Small intestine (tissue), 7 donors: ENCODE data around the gene ZSCAN10. TPM values are rescaled to one million over a fixed set of nuclear protein-coding genes. Genes with fewer than 3 reads are reported as not detected.
A peak's percentile ranks its signal among the peaks of the same experiment; 100 is the strongest.

Experiments used
- DNase-seq, 2 donors: peaks; one replicate each; pipeline versions ENCODE4 v3.0.0 to v3.0.0-alpha.2; 2013
- FAIRE-seq: peaks from 2 replicates; lab custom pipeline; 2012; peaks lifted over from hg19 to GRCh38; lab: Jason Lieb, UNC
- H3K27ac ChIP-seq, 3 donors: one replicate each; pipeline ENCODE4 v1.5.1; 2013; ENCODE audit warnings: low read length in 2 of 3, mild to moderate bottlenecking in 2 of 3, control low read depth in 1 of 3, inconsistent platforms in 1 of 3, low read depth in 1 of 3, moderate library complexity in 1 of 3
- H3K27me3 ChIP-seq, 3 donors: one replicate each; pipeline ENCODE4 v1.6.1; 2013; ENCODE audit warnings: low read length in 3 of 3, inconsistent platforms in 1 of 3; ENCODE audit not compliant: control insufficient read depth in 3 of 3, insufficient read depth in 3 of 3
- H3K36me3 ChIP-seq, 3 donors: one replicate each; pipeline ENCODE4 v1.6.1; 2013; ENCODE audit warnings: low read length in 3 of 3, inconsistent platforms in 1 of 3, low read depth in 1 of 3, mild to moderate bottlenecking in 1 of 3, moderate library complexity in 1 of 3; ENCODE audit not compliant: control insufficient read depth in 3 of 3, insufficient read depth in 2 of 3
- H3K4me1 ChIP-seq, 3 donors: one replicate each; pipeline ENCODE4 v1.6.1; 2013; ENCODE audit warnings: low read length in 2 of 3, inconsistent platforms in 1 of 3, low read depth in 1 of 3, mild to moderate bottlenecking in 1 of 3, moderate library complexity in 1 of 3; ENCODE audit not compliant: control insufficient read depth in 3 of 3, insufficient read depth in 2 of 3
- H3K4me3 ChIP-seq, 3 donors: one replicate each; pipeline ENCODE4 v1.5.1; 2013; ENCODE audit warnings: low read length in 3 of 3, control low read depth in 1 of 3, inconsistent platforms in 1 of 3, low read depth in 1 of 3, mild to moderate bottlenecking in 1 of 3, moderate library complexity in 1 of 3
- H3K9me3 ChIP-seq, 2 donors: one replicate each; pipeline ENCODE4 v1.6.1; 2013; ENCODE audit warnings: low read depth in 1 of 2, low read length in 1 of 2; ENCODE audit not compliant: control insufficient read depth in 2 of 2, insufficient read depth in 1 of 2
- WGBS, 3 donors: extraction: QIAGEN DNeasy Blood & Tissue Kit; methylation state at CpG; one replicate each; pipeline ENCODE4 v1.1.7; 2013; 5-methylcytosine and 5-hydroxymethylcytosine counted together
- polyA plus RNA-seq, 4 donors: library from polyadenylated mRNA; stranded (reverse) in 3 of 4; unstranded in 1 of 4; fragments of 200-250 nt in 3 of 4; fragments of 120-200 nt in 1 of 4; gene quantifications; one replicate each; pipeline versions ENCODE4 v1.2.1 to v1.2.3, GENCODE V29; 2013
- donor health status: healthy with polysubstance abuse.
- donor health status: control.
- donor health status: control.
- donor health status: Bipolar disorder and iron deficiency.
- donor health status: healthy.

Gene ZSCAN10
- polyA plus RNA-seq, 4 donors: 0.03 to 0.46 TPM; not detected in 2

DNA sequence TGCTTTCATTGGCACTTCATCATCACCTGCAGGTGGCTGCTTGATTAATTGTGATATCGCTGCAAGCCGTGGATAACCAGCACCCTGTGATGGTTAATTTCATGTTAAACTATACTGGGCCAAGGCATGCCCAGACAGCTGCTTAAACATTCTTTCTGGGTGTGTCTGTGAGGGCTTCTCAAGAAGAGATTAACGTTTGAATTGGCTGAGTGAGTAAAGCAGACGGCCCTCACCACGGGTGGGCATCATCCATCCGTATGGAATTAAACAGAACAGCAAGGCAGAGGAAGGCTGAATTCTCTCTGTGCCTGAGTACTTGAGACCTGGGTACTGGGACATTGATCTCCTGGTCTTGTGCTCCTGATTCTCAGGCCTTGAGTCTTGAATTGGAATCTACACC is 28.7 kb upstream of the ZSCAN10 start:
- H3K27me3 ChIP-seq: no peaks in the 10 kb centered on the region
- H3K9me3 ChIP-seq: no peaks in the 10 kb centered on the region
- peaks cover 0 to 32% (median 0%) of the 10 kb centered on the region in 3 donors for H3K36me3 ChIP-seq
- 62 to 73% (median 64%) methylated on average over 6 of the region's 6 CpGs for WGBS, 3 donors
- no peak overlapping the region for H3K4me3 ChIP-seq
- DNase-seq (no peak), FAIRE-seq (no peak)
- H3K4me1 ChIP-seq: peaks cover 0 to 21% (median 0%) of the 10 kb centered on the region in 3 donors
- no peak overlapping the region for H3K27ac ChIP-seq

DNA sequence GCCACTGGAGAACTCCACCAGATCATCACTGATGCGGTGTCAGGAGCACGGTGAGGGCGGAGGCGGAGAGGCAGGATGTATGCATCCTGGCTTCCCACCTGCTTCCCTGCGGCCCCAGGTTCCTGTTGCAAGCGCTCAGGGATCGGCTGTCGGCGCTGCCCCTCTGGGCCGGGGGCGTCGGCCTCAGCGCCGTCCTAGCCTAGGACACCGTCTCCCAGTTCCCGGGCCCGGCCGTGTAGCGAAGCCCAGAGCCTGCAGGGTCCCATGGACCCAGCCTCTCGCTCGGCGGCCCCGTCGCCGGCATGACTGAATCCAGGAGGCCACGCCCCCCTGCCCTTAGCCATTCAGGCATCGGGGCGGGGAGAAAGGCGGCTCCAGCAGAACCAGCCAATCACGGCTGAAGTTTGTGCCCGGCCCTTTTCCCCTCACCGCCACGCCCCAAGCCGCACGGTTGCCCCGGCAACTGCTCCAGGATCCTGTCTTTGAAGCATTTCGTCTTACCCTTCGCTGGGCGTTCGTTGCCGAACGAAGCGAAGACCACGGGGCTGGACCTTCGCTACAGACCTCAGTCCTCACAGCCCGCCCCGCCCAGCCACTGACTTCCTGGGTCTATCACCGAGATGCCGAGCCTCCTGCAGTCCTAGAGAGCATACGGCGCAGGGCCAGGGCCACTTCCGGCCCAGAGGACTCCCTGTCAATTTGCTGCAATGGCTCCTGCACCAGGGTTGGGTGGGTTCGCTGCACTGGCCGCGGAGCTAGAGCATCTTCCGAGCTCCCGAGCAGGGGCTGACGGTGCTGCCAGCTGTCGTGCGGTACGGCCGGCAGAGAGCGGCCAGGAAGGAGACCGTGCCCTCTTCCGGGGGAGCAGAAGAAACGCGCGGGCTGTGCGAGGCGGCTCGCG is 25.1 kb upstream of the ZSCAN10 start:
- FAIRE-seq (no peak), DNase-seq (peak; percentile 97 to 98)
- Histone ChIP-seq H3K4me1 (peaks cover 0 to 14% (median 0%) of the 10 kb centered on the region in 3 donors), H3K9me3 (no peaks in the 10 kb centered on the region), H3K36me3 (peaks cover 0 to 40% (median 0%) of the 10 kb centered on the region in 3 donors), H3K27me3 (no peaks in the 10 kb centered on the region), H3K27ac (peak overlapping the region; percentile 56 to 89 (median 82)), H3K4me3 (peak overlapping the region; percentile 59 to 86 (median 63))
- 0% methylated on average over 61 to 72 of the region's 72 CpGs for WGBS, 3 donors

DNA sequence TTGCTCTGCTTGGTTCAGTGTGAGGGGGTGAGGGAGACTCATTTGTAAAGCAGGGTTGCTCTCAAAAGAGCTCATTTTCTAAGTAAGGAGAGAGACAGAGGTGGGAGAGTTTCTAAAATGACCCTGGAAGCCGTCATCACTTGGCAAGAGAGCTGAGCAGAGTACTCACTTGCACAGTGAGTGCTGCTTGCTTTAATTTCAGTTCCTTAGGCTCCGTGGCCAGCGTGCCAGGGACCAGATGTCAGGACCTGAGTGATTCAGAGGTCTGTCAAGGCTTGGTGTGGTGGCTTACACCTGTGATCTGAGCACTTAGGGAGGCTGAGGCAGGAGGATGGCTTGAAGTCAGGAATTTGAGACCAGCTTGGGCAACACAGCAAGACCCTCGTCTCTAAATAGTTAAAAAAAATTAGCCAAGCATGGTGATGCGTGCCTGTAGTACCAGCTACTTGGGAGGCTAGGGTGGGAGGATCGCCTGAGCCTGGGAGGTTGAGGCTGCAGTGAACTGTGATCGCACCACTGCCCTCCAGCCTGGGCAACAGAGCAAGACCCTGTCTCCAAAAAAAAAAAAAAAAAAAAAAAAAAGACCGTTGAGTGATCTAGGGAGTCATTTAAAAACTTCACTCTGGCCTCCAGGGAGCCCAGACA is 24.0 kb upstream of the ZSCAN10 start:
- Histone ChIP-seq H3K4me1 (peaks cover 0 to 11% (median 0%) of the 10 kb centered on the region in 3 donors), H3K27ac (no peak overlapping the region), H3K36me3 (peaks cover 0 to 44% (median 0%) of the 10 kb centered on the region in 3 donors), H3K4me3 (no peak overlapping the region), H3K27me3 (no peaks in the 10 kb centered on the region), H3K9me3 (no peaks in the 10 kb centered on the region)
- no peak for DNase-seq
- WGBS, 3 donors: 48 to 65% (median 56%) methylated on average over 7 to 8 of the region's 8 CpGs
- no peak for FAIRE-seq

DNA sequence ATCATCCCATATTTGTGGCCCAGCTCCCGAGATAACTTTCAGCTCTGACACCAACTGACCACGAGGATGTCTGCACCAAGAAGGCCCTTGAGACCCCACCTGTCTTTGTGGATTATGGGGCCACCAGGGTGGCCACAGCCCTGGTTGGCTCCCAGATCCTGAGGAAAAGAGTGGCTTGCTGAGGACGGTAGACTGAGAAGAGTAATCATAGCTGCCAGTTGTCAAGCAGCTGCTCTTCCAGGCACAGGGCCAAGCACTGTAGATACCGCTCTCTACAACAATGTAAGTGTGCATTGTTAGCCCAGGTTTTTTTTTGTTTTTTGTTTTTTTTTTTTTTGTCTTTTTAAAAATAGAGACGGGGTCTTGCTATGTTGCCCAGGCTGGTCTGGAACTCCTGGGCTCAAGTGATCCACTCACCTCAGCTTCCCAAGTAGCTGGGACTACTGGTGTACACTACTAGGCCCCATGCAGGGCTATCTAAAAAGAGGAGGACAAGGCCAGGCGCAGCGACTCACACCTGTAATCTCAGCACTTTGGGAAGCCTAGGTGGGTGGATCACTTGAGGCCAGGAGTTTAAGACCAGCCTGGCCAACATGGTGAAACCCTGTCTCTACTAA is 22.9 kb upstream of the ZSCAN10 start:
- no peak for FAIRE-seq
- no peaks in the 10 kb centered on the region for H3K27me3 ChIP-seq
- no peaks in the 10 kb centered on the region for H3K9me3 ChIP-seq
- H3K4me3 ChIP-seq: no peak overlapping the region
- H3K36me3 ChIP-seq: peaks cover 0 to 50% (median 0%) of the 10 kb centered on the region in 3 donors
- H3K27ac ChIP-seq: no peak overlapping the region
- H3K4me1 ChIP-seq: peaks cover 0 to 11% (median 0%) of the 10 kb centered on the region in 3 donors
- no peak for DNase-seq
- 31 to 67% (median 49%) methylated on average over 7 of the region's 7 CpGs for WGBS, 3 donors

DNA sequence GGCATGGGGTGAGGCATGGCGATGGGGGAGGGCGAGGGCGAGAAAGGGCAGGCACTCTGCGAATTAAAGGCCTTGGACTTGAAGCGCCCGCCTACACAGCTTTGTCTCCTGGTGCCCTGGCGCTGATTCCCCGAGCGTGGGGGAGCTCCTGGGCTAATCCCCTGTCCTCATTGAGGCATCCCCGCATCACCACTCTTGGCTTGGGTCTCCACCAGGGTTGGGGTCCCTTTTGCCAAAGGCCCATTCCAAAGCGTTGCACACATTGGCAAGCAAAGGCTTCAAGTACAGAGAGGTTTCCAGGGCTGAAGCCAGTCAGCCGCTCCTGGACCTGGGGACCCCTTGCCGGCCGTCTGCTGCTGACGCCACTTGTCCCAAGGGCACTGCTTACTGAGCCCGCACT is 21.3 kb upstream of the ZSCAN10 start:
- 86 to 95% (median 93%) methylated on average over 15 to 16 of the region's 16 CpGs for WGBS, 3 donors
- no peaks in the 10 kb centered on the region for H3K9me3 ChIP-seq
- DNase-seq (no peak), FAIRE-seq (no peak)
- no peaks in the 10 kb centered on the region for H3K27me3 ChIP-seq
- no peak overlapping the region for H3K4me3 ChIP-seq
- peaks cover 0 to 11% (median 0%) of the 10 kb centered on the region in 3 donors for H3K4me1 ChIP-seq
- H3K36me3 ChIP-seq: peaks cover 0 to 61% (median 0%) of the 10 kb centered on the region in 3 donors
- no peak overlapping the region for H3K27ac ChIP-seq

DNA sequence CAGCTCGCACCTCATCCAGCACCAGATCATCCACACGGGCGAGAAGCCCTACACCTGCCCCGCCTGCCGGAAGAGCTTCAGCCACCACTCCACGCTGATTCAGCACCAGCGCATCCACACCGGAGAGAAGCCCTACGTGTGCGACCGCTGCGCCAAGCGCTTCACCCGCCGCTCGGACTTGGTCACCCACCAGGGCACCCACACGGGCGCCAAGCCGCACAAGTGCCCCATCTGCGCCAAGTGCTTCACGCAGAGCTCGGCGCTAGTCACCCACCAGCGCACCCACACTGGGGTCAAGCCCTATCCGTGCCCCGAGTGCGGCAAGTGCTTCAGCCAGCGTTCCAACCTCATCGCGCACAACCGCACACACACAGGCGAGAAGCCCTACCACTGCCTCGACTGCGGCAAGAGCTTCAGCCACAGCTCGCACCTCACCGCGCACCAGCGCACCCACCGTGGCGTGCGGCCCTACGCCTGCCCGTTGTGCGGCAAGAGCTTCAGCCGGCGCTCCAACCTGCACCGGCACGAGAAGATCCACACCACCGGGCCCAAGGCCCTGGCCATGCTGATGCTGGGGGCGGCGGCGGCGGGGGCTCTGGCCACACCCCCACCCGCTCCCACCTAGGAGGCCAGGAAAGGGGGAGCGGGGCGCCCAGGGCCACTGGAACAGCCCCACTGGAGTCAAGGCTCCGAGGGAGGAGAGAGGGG is 20.8 kb upstream of the ZSCAN10 start:
- no peak overlapping the region for H3K27ac ChIP-seq
- H3K36me3 ChIP-seq: peaks cover 0 to 67% (median 0%) of the 10 kb centered on the region in 3 donors
- H3K27me3 ChIP-seq: no peaks in the 10 kb centered on the region
- no peak for FAIRE-seq
- WGBS, 3 donors: 94 to 97% (median 95%) methylated on average over 47 to 57 of the region's 57 CpGs
- no peak overlapping the region for H3K4me3 ChIP-seq
- H3K9me3 ChIP-seq: no peaks in the 10 kb centered on the region
- DNase-seq: no peak
- peaks cover 0 to 6% (median 0%) of the 10 kb centered on the region in 3 donors for H3K4me1 ChIP-seq

DNA sequence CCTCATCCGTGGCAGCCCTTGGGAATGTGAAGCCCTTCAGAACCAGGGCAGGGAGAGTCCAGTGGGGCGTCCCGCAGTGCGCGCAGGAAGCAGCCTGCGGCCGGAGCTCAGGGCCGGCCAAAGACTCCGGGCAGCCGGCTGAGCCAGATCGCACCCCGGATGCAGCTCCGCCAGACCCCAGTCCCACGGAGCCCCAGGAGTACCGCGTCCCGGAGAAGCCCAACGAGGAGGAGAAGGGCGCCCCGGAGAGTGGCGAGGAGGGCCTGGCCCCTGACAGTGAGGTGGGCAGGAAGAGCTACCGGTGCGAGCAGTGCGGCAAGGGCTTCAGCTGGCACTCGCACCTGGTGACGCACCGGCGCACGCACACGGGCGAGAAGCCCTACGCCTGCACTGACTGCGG is 20.2 kb upstream of the ZSCAN10 start:
- no peak overlapping the region for H3K27ac ChIP-seq
- H3K27me3 ChIP-seq: no peaks in the 10 kb centered on the region
- DNase-seq (no peak), FAIRE-seq (no peak)
- no peaks in the 10 kb centered on the region for H3K9me3 ChIP-seq
- H3K36me3 ChIP-seq: peaks cover 0 to 71% (median 0%) of the 10 kb centered on the region in 3 donors
- H3K4me1 ChIP-seq: peaks cover 0 to 6% (median 0%) of the 10 kb centered on the region in 3 donors
- WGBS, 3 donors: 95 to 96% (median 96%) methylated on average over 29 to 33 of the region's 33 CpGs
- H3K4me3 ChIP-seq: no peak overlapping the region
